ENCODE measurements around the gene SPP2.

DNA sequence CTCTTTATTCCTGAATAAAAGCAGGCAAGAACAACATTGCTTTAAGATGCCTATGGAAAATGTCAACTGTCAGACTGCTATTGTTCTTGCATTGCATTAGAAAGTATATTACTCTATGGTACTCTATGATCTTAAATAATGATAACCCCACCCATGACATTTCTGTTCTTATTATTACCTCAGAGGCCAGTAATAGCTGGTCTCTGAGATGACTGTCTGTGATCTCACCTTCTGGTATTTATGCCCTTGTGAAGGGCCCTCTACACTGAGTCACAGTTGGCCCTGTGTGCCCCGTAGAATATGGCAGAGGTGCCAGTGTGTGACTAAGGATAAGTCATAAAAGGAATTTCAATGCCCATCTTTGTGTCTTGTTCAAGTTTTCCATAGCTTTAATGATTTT lies 61.0 kb downstream of the SPP2 start:
- TF ChIP-seq, protein P1, sequence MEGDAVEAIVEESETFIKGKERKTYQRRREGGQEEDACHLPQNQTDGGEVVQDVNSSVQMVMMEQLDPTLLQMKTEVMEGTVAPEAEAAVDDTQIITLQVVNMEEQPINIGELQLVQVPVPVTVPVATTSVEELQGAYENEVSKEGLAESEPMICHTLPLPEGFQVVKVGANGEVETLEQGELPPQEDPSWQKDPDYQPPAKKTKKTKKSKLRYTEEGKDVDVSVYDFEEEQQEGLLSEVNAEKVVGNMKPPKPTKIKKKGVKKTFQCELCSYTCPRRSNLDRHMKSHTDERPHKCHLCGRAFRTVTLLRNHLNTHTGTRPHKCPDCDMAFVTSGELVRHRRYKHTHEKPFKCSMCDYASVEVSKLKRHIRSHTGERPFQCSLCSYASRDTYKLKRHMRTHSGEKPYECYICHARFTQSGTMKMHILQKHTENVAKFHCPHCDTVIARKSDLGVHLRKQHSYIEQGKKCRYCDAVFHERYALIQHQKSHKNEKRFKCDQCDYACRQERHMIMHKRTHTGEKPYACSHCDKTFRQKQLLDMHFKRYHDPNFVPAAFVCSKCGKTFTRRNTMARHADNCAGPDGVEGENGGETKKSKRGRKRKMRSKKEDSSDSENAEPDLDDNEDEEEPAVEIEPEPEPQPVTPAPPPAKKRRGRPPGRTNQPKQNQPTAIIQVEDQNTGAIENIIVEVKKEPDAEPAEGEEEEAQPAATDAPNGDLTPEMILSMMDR (IDR thresholded peaks at IDR 0.05) = no peak
- TF ChIP-seq POLR2AphosphoS5 (IDR thresholded peaks at IDR 0.05) (no peak), EP300 (IDR thresholded peaks at IDR 0.05) (no peak), POLR2A (IDR thresholded peaks at IDR 0.05) (no peak)

All from stomach (tissue), 4 donors.